H1 (cell line): ENCODE measurements around the gene ACACA. TPM values are rescaled to one million over a fixed set of nuclear protein-coding genes. Genes with fewer than 3 reads are reported as not detected.

ENCODE experiments used
- CTCF ChIA-PET: fragments of 300-600 bp; sonication (Branson Sonifier 250); formaldehyde crosslinking; loops from one replicate; lab custom pipeline; 2021; ENCODE audit not compliant: partially characterized antibody; lab: Charles Lee
- POLR2A ChIA-PET: fragments of 300-600 bp; sonication (Branson Sonifier 250); formaldehyde crosslinking; loops from one replicate; lab custom pipeline; 2021; ENCODE audit warnings: inconsistent platforms; ENCODE audit not compliant: partially characterized antibody; lab: Charles Lee
- DNase-seq, 2 experiments: peaks; one replicate each; pipeline versions ENCODE4 v3.0.0 to v3.0.0-alpha.2; 2010 to 2022; ENCODE audit warnings: low spot score in 2 of 2, low read depth in 1 of 2, mixed read lengths in 1 of 2
- FAIRE-seq: peaks from 2 replicates; lab custom pipeline; 2011; peaks lifted over from hg19 to GRCh38; lab: Jason Lieb, UNC
- H2AFZ ChIP-seq: 2 replicates; pipeline ENCODE4 v1.8.1; 2012; ENCODE audit warnings: low read length, inconsistent platforms
- H2AK5ac ChIP-seq: 2 replicates; pipeline ENCODE4 v1.6.1; 2013; ENCODE audit warnings: low read depth, low read length
- H2BK120ac ChIP-seq: replicated peaks from 2 replicates; pipeline ENCODE3; 2013; ENCODE audit warnings: low read depth, low read length, inconsistent platforms
- H2BK12ac ChIP-seq: 2 replicates; pipeline ENCODE4 v1.6.1; 2013; ENCODE audit warnings: low read depth, low read length
- H2BK15ac ChIP-seq: 2 replicates; pipeline ENCODE4 v1.6.1; 2013; ENCODE audit warnings: low read length
- H2BK20ac ChIP-seq: 2 replicates; pipeline ENCODE4 v1.6.1; 2013; ENCODE audit warnings: low read length
- H2BK5ac ChIP-seq: 2 replicates; pipeline ENCODE4 v1.6.1; 2013; ENCODE audit warnings: low read depth, low read length
- H3K14ac ChIP-seq: 2 replicates; pipeline ENCODE4 v1.6.1; 2013; ENCODE audit warnings: inconsistent platforms; ENCODE audit not compliant: insufficient read length
- H3K18ac ChIP-seq: 2 replicates; pipeline ENCODE4 v1.6.1; 2013; ENCODE audit warnings: low read length; ENCODE audit errors: extremely low read depth
- H3K23ac ChIP-seq: 2 replicates; pipeline ENCODE4 v1.6.1; 2013; ENCODE audit warnings: inconsistent platforms; ENCODE audit not compliant: insufficient read length
- H3K23me2 ChIP-seq: 2 replicates; pipeline ENCODE4 v1.6.1; 2013; ENCODE audit warnings: low read depth, low read length
- H3K27ac ChIP-seq: 2 replicates; pipeline ENCODE4 v1.6.1; 2011; ENCODE audit warnings: low read depth, low read length, inconsistent platforms
- H3K27me3 ChIP-seq, 4 experiments: replicated peaks in 1 of 4; 1 replicate in 1 of 4; 2 replicates in 3 of 4; pipeline versions ENCODE4 v1.6.1 to v1.8.1; 2011 to 2013; ENCODE audit warnings: low read length in 3 of 4, mild to moderate bottlenecking in 3 of 4, inconsistent platforms in 2 of 4, mixed read lengths in 2 of 4, moderate library complexity in 1 of 4; ENCODE audit not compliant: control insufficient read depth in 3 of 4, insufficient read depth in 3 of 4; ENCODE audit errors: extremely low read depth in 1 of 4
- H3K36me3 ChIP-seq, 4 experiments: 2 replicates each; pipeline versions ENCODE4 v1.6.1 to v1.8.1; 2011 to 2013; ENCODE audit warnings: mild to moderate bottlenecking in 4 of 4, low read length in 3 of 4, moderate library complexity in 2 of 4, control low read depth in 1 of 4, inconsistent platforms in 1 of 4; ENCODE audit not compliant: insufficient read depth in 4 of 4, control insufficient read depth in 2 of 4
- H3K4ac ChIP-seq: replicated peaks from 2 replicates; pipeline ENCODE3; 2013; ENCODE audit warnings: low read length, low read depth, mixed read lengths, inconsistent platforms; ENCODE audit not compliant: insufficient read length
- H3K4me1 ChIP-seq, 4 experiments: replicated peaks in 1 of 4; 1 replicate in 1 of 4; 2 replicates in 3 of 4; pipeline versions ENCODE4 v1.6.1 to v1.8.1; 2011 to 2013; ENCODE audit warnings: low read length in 3 of 4, inconsistent platforms in 2 of 4, mixed read lengths in 1 of 4; ENCODE audit not compliant: insufficient read depth in 4 of 4, control insufficient read depth in 3 of 4
- H3K4me2 ChIP-seq, 2 experiments: 2 replicates each; pipeline versions ENCODE4 v1.6.1 to v1.8.1; 2011 to 2013; ENCODE audit warnings: low read depth in 2 of 2, low read length in 2 of 2, control low read depth in 1 of 2, inconsistent platforms in 1 of 2, mild to moderate bottlenecking in 1 of 2; ENCODE audit not compliant: insufficient read depth in 1 of 2
- H3K4me3 ChIP-seq, 4 experiments: fragments of 200-600, 300-600 bp in 1 of 4; sonication (generic), shearing (Covaris generic), sonication (Bioruptor Twin) in 1 of 4; 2 replicates each; pipeline versions ENCODE4 v1.5.1 to v1.8.1; 2011 to 2016; ENCODE audit warnings: low read length in 4 of 4, low read depth in 3 of 4, control low read depth in 2 of 4, inconsistent platforms in 2 of 4, mild to moderate bottlenecking in 2 of 4, mixed read lengths in 1 of 4, moderate library complexity in 1 of 4; ENCODE audit not compliant: insufficient read depth in 2 of 4; ENCODE audit errors: extremely low read depth in 1 of 4
- H3K56ac ChIP-seq: replicated peaks from 2 replicates; pipeline ENCODE3; 2013; ENCODE audit warnings: low read depth, mild to moderate bottlenecking, mixed read lengths, low read length, inconsistent platforms; ENCODE audit not compliant: insufficient read length
- H3K79me1 ChIP-seq: 2 replicates; pipeline ENCODE4 v1.6.1; 2013; ENCODE audit warnings: low read depth, low read length, control low read depth
- H3K79me2 ChIP-seq, 2 experiments: 2 replicates each; pipeline versions ENCODE4 v1.6.1 to v1.8.1; 2012 to 2013; ENCODE audit warnings: low read length in 2 of 2, mild to moderate bottlenecking in 2 of 2, inconsistent platforms in 1 of 2; ENCODE audit not compliant: insufficient read depth in 2 of 2, control insufficient read depth in 1 of 2
- H3K9ac ChIP-seq, 4 experiments: replicated peaks in 1 of 4; 1 replicate in 1 of 4; 2 replicates in 3 of 4; pipeline versions ENCODE4 v1.6.1 to v1.8.1; 2011 to 2013; ENCODE audit warnings: low read depth in 3 of 4, low read length in 3 of 4, control low read depth in 2 of 4, mild to moderate bottlenecking in 2 of 4, moderate library complexity in 2 of 4, inconsistent platforms in 1 of 4; ENCODE audit errors: extremely low read depth in 1 of 4
- H3K9me3 ChIP-seq, 2 experiments: 2 replicates each; pipeline versions ENCODE4 v1.6.1 to v1.8.1; 2012 to 2013; ENCODE audit warnings: mild to moderate bottlenecking in 2 of 2, moderate library complexity in 2 of 2, control low read depth in 1 of 2, inconsistent platforms in 1 of 2, low read depth in 1 of 2, low read length in 1 of 2, mixed read lengths in 1 of 2; ENCODE audit not compliant: insufficient read depth in 2 of 2
- H4K20me1 ChIP-seq, 2 experiments: replicated peaks in 1 of 2; 2 replicates each; pipeline versions ENCODE3 to v1.8.1; 2011 to 2013; ENCODE audit warnings: inconsistent platforms in 2 of 2, low read length in 2 of 2, mild to moderate bottlenecking in 1 of 2; ENCODE audit not compliant: insufficient read depth in 2 of 2, control insufficient read depth in 1 of 2
- H4K5ac ChIP-seq: 2 replicates; pipeline ENCODE4 v1.6.1; 2013; ENCODE audit warnings: low read length, low read depth, mixed read lengths, inconsistent platforms; ENCODE audit not compliant: insufficient read length
- H4K8ac ChIP-seq: 2 replicates; pipeline ENCODE4 v1.8.0; 2013; ENCODE audit warnings: mild to moderate bottlenecking, moderate library complexity, low read length, inconsistent platforms; ENCODE audit not compliant: insufficient read depth; ENCODE audit errors: extremely low read depth
- H4K91ac ChIP-seq: replicated peaks from 2 replicates; pipeline ENCODE3; 2013; ENCODE audit warnings: low read length, mixed read lengths, inconsistent platforms; ENCODE audit not compliant: insufficient read length
- CTCF ChIP-seq, 3 experiments: IDR thresholded peaks; 1 replicate in 2 of 3; 2 replicates in 1 of 3; pipeline versions ENCODE4 v1.5.1 to v1.6.1; 2011; ENCODE audit warnings: low read length in 3 of 3, mild to moderate bottlenecking in 3 of 3, inconsistent platforms in 2 of 3, low read depth in 1 of 3, moderate library complexity in 1 of 3; ENCODE audit not compliant: insufficient read depth in 1 of 3; ENCODE audit errors: control extremely low read depth in 1 of 3
- EZH2 ChIP-seq: fragments of 200-600 bp; sonication (generic); IDR thresholded peaks from 2 replicates; pipeline ENCODE4 v1.7.1; 2012; ENCODE audit warnings: low read depth, mild to moderate bottlenecking, moderate library complexity, low read length, inconsistent platforms; ENCODE audit not compliant: severe bottlenecking
- HDAC6 ChIP-seq: IDR thresholded peaks from one replicate; pipeline ENCODE4 v1.7.1; 2012; ENCODE audit warnings: low read depth, mild to moderate bottlenecking, inconsistent platforms, low read length, moderate library complexity
- RAD21 ChIP-seq, 2 experiments: IDR thresholded peaks in 1 of 2; conservative IDR thresholded peaks in 1 of 2; 2 replicates each; pipeline ENCODE4 v1.6.1; 2011; ENCODE audit warnings: low read depth in 2 of 2, low read length in 2 of 2, improper control_type of control experiment in 1 of 2, inconsistent platforms in 1 of 2, mild to moderate bottlenecking in 1 of 2, moderate library complexity in 1 of 2
- ZNF274 ChIP-seq: IDR thresholded peaks from 2 replicates; pipeline ENCODE4 v1.7.0; 2012; ENCODE audit warnings: low read length, borderline replicate concordance; ENCODE audit errors: extremely low read depth
- WGBS, 2 experiments: shearing (Covaris generic) in 1 of 2; methylation state at CpG; one replicate each; pipeline versions ENCODE4 v1.1.6 to v1.1.7; 2013 to 2015; ENCODE audit warnings: low lambda C conversion rate in 2 of 2, mixed read lengths in 2 of 2, inconsistent platforms in 1 of 2, low coverage in 1 of 2, missing lambda C conversion rate in 1 of 2; ENCODE audit not compliant: insufficient replicate concordance in 2 of 2, insufficient coverage in 1 of 2, insufficient read length in 1 of 2; ENCODE audit errors: extremely low coverage in 1 of 2, missing lambda C conversion rate in 1 of 2; 5-methylcytosine and 5-hydroxymethylcytosine counted together
- polyA plus RNA-seq, 7 experiments: library from polyadenylated mRNA; depleted of rRNA in 3 of 7; stranded (reverse) in 5 of 7; unstranded in 2 of 7; fragments of >200 nt in 5 of 7; fragments of 200-250 nt in 2 of 7; gene quantifications; 1 replicate in 5 of 7; 2 replicates in 1 of 7; 4 replicates in 1 of 7; pipeline versions ENCODE4 v1.2.1 to v1.2.3, GENCODE V29; 2011 to 2013; ENCODE audit warnings: missing spikeins in 2 of 7, mixed read lengths in 2 of 7
- total RNA-seq: library from RNA; stranded (reverse); fragmentation: NEBNext Ultra II Directional; extraction: Animal tissue kit (Norgen Biotek cat#: 25700); gene quantifications from 2 replicates; pipeline ENCODE4 v1.2.1, GENCODE V29; 2021

ACACA gene
- total and polyA plus RNA-seq, 2 of the 8 experiments (the other 6 are each of a cell fraction or from before 2014, with no cell fraction given): 74.0 to 160 TPM

- FAIRE-seq (no peak), DNase-seq (peak in 1 of 2 experiments; percentile 13)
- 51% methylated on average over 5 of the region's 5 CpGs; no CpG with 5 or more reads in 1 of the 2 experiments for WGBS, 2 experiments
- H4K20me1 ChIP-seq: no peaks in the 10 kb centered on the region
- H3K4me3 ChIP-seq: no peak overlapping the region
- H4K91ac ChIP-seq: no peak overlapping the region
- H3K9me3 ChIP-seq: no peaks in the 10 kb centered on the region
- no peak overlapping the region for H2BK5ac ChIP-seq
- no peak overlapping the region for H2BK20ac ChIP-seq
- no peak overlapping the region for H3K4ac ChIP-seq
- no peak overlapping the region for H2AK5ac ChIP-seq
- CTCF ChIA-PET: interaction anchor here (0.6 to 2.9 kb wide), 40 partner anchors 9 to 579 kb away, joined by 3 to 21 read pairs (median 4); no protein-coding TSS in a partner anchor
- no peak overlapping the region for H2BK12ac ChIP-seq
- H4K8ac ChIP-seq: no peak overlapping the region
- H3K4me1 ChIP-seq: peaks cover 4 to 26% (median 14%) of the 10 kb centered on the region in 4 experiments; a peak in 6 of 7 replicates
- no peak overlapping the region for H4K5ac ChIP-seq
- H2AFZ ChIP-seq: no peak overlapping the region
- POLR2A ChIA-PET: interaction anchor here (0.6 to 2.1 kb wide), 6 partner anchors 9 to 747 kb away, joined by 3 to 6 read pairs (median 4); no protein-coding TSS in a partner anchor
- H3K14ac ChIP-seq: no peak overlapping the region
- H3K27me3 ChIP-seq: no peaks in the 10 kb centered on the region
- H3K9ac ChIP-seq: no peak overlapping the region
- no peak overlapping the region for H3K27ac ChIP-seq
- TF ChIP-seq HDAC6 (no peak), EZH2 (no peak), RAD21 (IDR thresholded peaks at IDR 0.05 in 1 of 2, conservative IDR thresholded peaks at IDR 0.05 in 1 of 2; ENCODE audit: low read depth in 2 of 2, low read length in 2 of 2) (peak; percentile 78 to 82), ZNF274 (no peak), CTCF (IDR thresholded peaks at IDR 0.05; ENCODE audit: control extremely low read depth in 1 of 3, insufficient read depth in 1 of 3, low read depth in 1 of 3, low read length in 3 of 3) (peak in 2 of 3 experiments; percentile 61 to 71; a peak in 3 of 4 replicates)
- no peak overlapping the region for H3K56ac ChIP-seq
- no peak overlapping the region for H2BK15ac ChIP-seq
- 0 out of 4 replicates have a peak, but pooled peaks cover 0 to 1% of the 10 kb centered on the region in 2 experiments for H3K79me2 ChIP-seq
- H3K79me1 ChIP-seq: no peaks in the 10 kb centered on the region; the same call in 1 of the 2 replicates
- H3K36me3 ChIP-seq: peaks cover 0 to 22% (median 10%) of the 10 kb centered on the region in 4 experiments; a peak in 5 of 8 replicates
- H2BK120ac ChIP-seq: no peak overlapping the region
- H3K23ac ChIP-seq: no peak overlapping the region
- H3K18ac ChIP-seq: no peak overlapping the region
- no peaks in the 10 kb centered on the region for H3K23me2 ChIP-seq
- no peak overlapping the region for H3K4me2 ChIP-seq
Measured at GRCh38 chr17:37174205-37174604, 232.4 kb downstream of the ACACA start.
